Activated T-cell treated with anti-CD3 and anti-CD28 coated beads, Interleukin-2, amount 50 U/mL, for 24 hours (primary cell): ENCODE measurements around the gene IFI30.
A peak's percentile ranks its signal among the peaks of the same experiment; 100 is the strongest.

Experiments used
- DNase-seq: peaks from one replicate; pipeline ENCODE4 v3.0.0-alpha.2; 2020
- H3K27ac Mint-ChIP-seq: 2 replicates; pipeline ENCODE4 v1.8.0; 2020; ENCODE audit warnings: mild to moderate bottlenecking, mixed read lengths
- H3K27me3 Mint-ChIP-seq: 2 replicates; pipeline ENCODE4 v1.8.0; 2020; ENCODE audit warnings: mixed read lengths
- H3K36me3 Mint-ChIP-seq: 2 replicates; pipeline ENCODE4 v1.8.0; 2020; ENCODE audit warnings: low read depth, mixed read lengths
- H3K4me1 Mint-ChIP-seq: 2 replicates; pipeline ENCODE4 v1.8.0; 2020; ENCODE audit warnings: low read depth, mixed read lengths
- H3K4me3 Mint-ChIP-seq: 2 replicates; pipeline ENCODE4 v1.8.0; 2020; ENCODE audit warnings: mild to moderate bottlenecking, moderate library complexity, mixed read lengths
- H3K9me3 Mint-ChIP-seq: 2 replicates; pipeline ENCODE4 v1.8.0; 2020; ENCODE audit warnings: mixed read lengths

The IFI30 gene

GRCh38 chr19:18144906-18145305 is 28.7 kb upstream of the IFI30 start:
- Mint-ChIP-seq H3K27me3 (no peaks in the 10 kb centered on the region), H3K4me3 (no peak overlapping the region), H3K27ac (no peak overlapping the region), H3K4me1 (no peaks in the 10 kb centered on the region), H3K36me3 (peaks cover 81% of the 10 kb centered on the region), H3K9me3 (no peaks in the 10 kb centered on the region)
- no peak for DNase-seq

DNA sequence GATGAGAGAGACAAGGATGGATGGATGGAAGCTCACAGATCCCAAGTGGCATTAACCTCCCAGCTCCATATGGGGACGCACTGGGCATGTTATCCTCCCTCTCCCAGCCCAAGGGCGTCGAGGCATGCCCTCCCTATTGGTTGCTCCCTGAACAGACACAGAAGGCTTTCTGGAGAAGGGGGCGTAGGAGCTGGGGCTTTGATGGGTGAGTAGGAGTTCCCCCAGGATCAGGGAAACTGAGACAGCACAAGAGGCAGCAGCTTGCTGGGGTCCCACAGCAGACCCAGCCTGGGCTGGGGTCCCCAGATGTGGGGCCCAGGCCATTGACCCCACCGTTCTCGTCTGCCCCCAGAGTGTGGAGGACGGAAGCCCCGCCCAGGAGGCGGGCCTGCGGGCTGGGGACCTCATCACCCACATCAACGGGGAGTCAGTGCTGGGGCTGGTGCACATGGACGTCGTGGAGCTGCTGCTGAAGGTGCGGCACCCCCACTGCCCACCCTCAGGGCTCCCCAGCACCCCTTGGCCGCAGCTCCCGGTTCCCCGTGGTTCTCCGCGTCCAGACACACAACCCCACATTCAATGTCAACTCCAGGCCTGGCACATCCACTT is 28.1 kb upstream of the IFI30 start:
- Mint-ChIP-seq H3K4me3 (no peak overlapping the region), H3K9me3 (no peaks in the 10 kb centered on the region), H3K4me1 (no peaks in the 10 kb centered on the region), H3K27me3 (no peaks in the 10 kb centered on the region), H3K27ac (no peak overlapping the region), H3K36me3 (peaks cover 81% of the 10 kb centered on the region)
- DNase-seq: no peak

- Mint-ChIP-seq H3K4me1 (peaks cover 12% of the 10 kb centered on the region), H3K27ac (no peak overlapping the region), H3K36me3 (peaks cover 70% of the 10 kb centered on the region), H3K9me3 (no peaks in the 10 kb centered on the region), H3K4me3 (no peak overlapping the region), H3K27me3 (no peaks in the 10 kb centered on the region)
- DNase-seq: no peak
These were observed 26.2 kb upstream of the IFI30 start for GRCh38 chr19:18147396-18147795.

- no peaks in the 10 kb centered on the region for H3K9me3 Mint-ChIP-seq
- H3K27me3 Mint-ChIP-seq: no peaks in the 10 kb centered on the region
- no peak overlapping the region for H3K27ac Mint-ChIP-seq
- no peak overlapping the region for H3K4me3 Mint-ChIP-seq
- H3K36me3 Mint-ChIP-seq: peaks cover 56% of the 10 kb centered on the region
- H3K4me1 Mint-ChIP-seq: peaks cover 23% of the 10 kb centered on the region
- no peak for DNase-seq
These were observed 24.0 kb upstream of the IFI30 start for GRCh38 chr19:18149596-18149975.

DNA sequence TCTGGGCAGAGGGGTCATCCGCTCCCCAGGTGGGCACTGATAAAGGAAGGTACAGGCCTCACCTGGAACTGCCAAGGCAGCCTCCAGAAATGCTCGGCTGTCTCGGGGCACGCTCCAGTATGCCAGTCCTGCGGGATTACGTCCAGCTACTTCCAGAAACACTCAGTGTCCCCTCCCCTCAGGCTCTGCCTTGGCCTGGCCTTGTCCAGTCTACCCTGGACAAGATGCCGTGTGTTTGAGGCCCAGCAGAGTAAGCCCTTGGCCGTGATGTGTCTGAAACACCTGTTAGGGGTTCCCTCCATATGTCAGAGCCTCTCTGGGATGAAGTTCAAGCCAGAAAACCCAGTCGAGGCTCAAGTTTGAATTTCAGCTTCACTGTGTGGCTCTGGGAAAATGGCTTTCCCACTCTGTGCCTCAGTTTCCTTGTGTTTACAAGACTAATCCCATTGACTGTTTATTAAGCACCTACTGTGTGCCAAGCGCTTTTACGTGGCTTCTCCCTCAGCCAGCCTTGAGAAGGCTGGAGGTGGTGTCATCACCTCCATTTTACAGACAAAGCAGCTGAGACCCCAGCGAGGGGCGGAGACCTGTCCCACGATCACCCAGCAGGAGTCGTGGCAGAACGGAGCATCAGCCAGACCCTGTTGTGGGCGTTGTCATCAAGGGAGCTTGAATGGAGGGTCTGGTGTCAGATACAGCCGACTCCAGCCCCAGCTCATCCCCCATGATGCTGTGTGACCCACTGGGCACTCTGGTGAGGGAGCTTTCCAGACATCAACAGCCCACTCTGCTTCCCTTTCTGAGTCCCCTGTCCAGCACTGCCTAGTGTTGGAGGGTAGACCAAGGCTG is 22.6 kb upstream of the IFI30 start:
- Mint-ChIP-seq H3K27me3 (no peaks in the 10 kb centered on the region), H3K36me3 (peaks cover 46% of the 10 kb centered on the region), H3K27ac (peak overlapping the region; percentile 99), H3K4me1 (peaks cover 24% of the 10 kb centered on the region), H3K4me3 (peak overlapping the region; percentile 84), H3K9me3 (no peaks in the 10 kb centered on the region)
- DNase-seq: no peak

GRCh38 chr19:18152442-18152816 is 21.2 kb upstream of the IFI30 start:
- Mint-ChIP-seq H3K4me3 (peak overlapping the region; percentile 84), H3K9me3 (no peaks in the 10 kb centered on the region), H3K4me1 (peaks cover 28% of the 10 kb centered on the region), H3K27ac (peak overlapping the region; percentile 99), H3K27me3 (no peaks in the 10 kb centered on the region), H3K36me3 (peaks cover 43% of the 10 kb centered on the region)
- peak; percentile 98 for DNase-seq

DNA sequence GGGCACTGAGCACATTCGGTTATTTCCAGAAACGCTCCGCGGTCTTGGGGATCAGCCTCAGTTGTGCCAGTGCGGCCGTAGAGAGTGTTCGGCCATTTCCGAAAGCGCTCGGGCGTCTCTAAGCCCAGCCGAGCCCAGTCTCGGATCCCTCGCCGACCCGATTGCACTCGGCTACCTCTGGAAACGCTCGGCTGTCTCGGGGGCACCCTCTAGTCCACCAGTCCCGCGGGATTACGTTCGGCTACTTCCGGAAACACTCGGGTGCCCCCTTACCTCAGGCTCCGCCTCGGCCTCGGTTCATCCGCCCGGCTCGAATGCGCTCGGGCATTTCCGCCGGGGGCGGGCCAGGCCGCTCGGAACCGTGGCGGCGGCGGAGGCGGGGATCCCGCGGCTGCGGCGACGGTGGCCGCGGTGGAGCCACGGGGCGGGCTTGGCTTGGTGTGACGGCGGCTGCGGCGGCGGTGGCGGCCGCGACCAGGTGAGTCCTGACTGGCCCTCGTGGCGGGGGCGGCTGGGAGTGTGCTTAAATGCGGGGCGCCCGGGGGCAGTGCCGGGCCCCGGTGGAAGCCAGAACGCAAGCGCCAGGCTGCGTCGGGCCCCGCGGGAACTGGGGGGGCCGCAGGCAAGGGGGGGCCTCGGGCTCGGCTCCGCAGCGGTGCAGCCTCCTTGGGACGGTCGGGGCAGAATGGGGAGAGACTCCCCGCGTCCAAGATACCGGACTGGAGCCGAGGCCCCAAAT is 20.6 kb upstream of the IFI30 start, which contains the start of gene PIK3R2:
Gene PIK3R2 (plus strand): TSS at position 347 of the 739 bp plus-strand sequence. CDS start 2,717 bp downstream, outside the sequence.
- Mint-ChIP-seq H3K9me3 (no peaks in the 10 kb centered on the region), H3K4me1 (peaks cover 28% of the 10 kb centered on the region), H3K27me3 (no peaks in the 10 kb centered on the region)

DNA sequence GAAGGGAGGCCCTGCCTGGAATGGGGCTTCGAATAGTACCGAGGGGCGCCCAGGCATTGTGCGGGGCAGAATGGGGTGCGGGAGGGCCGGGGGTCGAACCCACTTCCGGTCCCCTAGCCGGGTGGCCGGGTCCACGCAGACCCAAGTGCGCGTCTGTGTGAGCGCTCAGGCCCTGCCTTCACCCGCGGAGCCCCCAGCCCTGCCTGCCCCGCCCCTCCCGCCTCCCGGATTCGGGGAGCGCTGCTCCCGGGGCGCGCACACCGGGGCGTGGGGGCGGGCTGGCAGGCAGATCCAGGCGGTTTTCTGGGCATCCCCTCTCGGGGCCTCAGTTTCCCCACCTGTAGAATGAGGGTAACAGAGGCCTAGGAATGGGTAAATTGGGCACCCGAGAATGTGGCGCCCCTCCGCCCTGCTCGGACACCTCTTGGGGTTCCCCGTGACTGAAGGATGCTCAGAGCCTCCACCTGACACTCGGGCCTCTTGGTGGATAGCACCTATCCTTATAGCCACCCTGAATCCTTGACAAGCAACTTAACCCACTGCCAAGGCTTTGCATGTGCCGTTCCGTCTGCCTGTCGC is 20.0 kb upstream of the IFI30 start:
- H3K27me3 Mint-ChIP-seq: no peaks in the 10 kb centered on the region
- peaks cover 33% of the 10 kb centered on the region for H3K36me3 Mint-ChIP-seq
- DNase-seq: no peak
- peaks cover 28% of the 10 kb centered on the region for H3K4me1 Mint-ChIP-seq
- H3K27ac Mint-ChIP-seq: peak overlapping the region; percentile 78
- peak overlapping the region; percentile 84 for H3K4me3 Mint-ChIP-seq
- no peaks in the 10 kb centered on the region for H3K9me3 Mint-ChIP-seq

More for the DNA sequence above, 20.6 kb upstream of the IFI30 start, which contains the start of gene PIK3R2:
- peak; percentile 100 for DNase-seq
- Mint-ChIP-seq H3K36me3 (peaks cover 39% of the 10 kb centered on the region), H3K27ac (peak within 1 kb of the TSS; percentile 99), H3K4me3 (peak within 1 kb of the TSS; percentile 84)

DNA sequence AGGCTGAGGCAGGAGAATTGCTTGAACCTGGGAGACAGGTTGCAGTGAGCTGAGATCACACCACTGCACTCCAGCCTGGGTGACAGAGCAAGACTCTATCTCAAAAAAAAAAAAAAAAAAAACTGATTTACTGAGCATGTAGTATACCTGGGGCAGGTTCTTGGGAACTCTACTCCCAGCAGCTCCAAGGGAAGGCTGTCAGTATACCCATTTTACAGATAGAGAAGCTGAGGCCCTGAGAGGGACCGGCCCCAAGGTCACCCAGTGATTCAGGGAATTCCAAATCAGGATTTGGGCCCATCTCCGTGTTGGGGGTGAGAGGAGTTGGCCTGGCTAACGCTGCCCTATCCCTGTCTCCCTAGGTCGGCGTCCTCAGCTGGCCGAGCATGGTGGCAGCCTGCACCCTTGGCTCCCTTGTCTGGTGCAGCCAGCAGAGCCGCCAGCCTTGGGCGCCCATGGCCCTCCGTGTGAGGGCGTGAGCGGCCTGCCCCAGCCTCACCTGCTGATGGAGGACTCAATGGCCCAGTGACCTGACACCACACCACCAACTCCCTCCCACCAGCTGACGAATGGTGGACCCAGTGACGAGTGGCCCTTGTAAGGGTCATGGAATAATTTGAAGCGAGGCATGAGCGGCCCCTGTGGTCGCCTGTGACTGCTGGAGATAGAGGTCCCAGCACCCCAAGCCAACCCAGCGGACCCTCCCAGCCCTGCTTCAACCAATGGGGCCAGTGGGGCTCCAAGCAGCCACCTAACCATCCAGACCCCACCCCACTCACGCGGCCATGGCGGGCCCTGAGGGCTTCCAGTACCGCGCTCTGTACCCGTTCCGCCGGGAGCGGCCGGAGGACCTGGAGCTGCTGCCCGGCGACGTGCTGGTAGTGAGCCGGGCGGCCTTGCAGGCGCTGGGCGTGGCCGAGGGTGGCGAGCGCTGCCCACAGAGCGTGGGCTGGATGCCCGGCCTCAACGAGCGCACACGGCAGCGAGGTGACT is 18.2 kb upstream of the IFI30 start:
- H3K9me3 Mint-ChIP-seq: no peaks in the 10 kb centered on the region

DNA sequence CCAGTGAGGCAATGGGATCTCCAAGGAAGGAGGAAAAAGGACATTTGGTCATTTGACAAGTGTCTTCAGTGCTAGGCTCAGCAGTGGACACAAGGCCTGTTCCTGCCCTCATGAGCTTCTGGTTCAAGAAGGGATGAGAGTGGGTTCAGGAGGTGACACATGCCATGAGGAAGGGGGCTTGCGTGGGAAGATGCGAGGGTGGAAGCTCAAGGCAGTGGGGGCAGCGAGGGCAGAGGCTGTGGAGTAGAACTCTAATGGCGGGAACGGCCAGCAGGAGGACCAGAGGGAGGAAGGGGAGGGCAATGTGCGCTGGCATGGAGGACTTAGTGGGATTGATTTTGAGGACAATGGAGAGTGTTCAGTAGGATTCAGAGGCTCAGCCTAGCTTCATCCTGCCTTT is 17.3 kb upstream of the IFI30 start:
- H3K9me3 Mint-ChIP-seq: no peaks in the 10 kb centered on the region
- H3K4me1 Mint-ChIP-seq: peaks cover 33% of the 10 kb centered on the region

More for the DNA sequence above, 18.2 kb upstream of the IFI30 start:
- H3K4me1 Mint-ChIP-seq: peaks cover 32% of the 10 kb centered on the region
- peak overlapping the region; percentile 69 for H3K27ac Mint-ChIP-seq
- no peak for DNase-seq
- H3K4me3 Mint-ChIP-seq: no peak overlapping the region
- no peaks in the 10 kb centered on the region for H3K27me3 Mint-ChIP-seq
- H3K36me3 Mint-ChIP-seq: peaks cover 28% of the 10 kb centered on the region

DNA sequence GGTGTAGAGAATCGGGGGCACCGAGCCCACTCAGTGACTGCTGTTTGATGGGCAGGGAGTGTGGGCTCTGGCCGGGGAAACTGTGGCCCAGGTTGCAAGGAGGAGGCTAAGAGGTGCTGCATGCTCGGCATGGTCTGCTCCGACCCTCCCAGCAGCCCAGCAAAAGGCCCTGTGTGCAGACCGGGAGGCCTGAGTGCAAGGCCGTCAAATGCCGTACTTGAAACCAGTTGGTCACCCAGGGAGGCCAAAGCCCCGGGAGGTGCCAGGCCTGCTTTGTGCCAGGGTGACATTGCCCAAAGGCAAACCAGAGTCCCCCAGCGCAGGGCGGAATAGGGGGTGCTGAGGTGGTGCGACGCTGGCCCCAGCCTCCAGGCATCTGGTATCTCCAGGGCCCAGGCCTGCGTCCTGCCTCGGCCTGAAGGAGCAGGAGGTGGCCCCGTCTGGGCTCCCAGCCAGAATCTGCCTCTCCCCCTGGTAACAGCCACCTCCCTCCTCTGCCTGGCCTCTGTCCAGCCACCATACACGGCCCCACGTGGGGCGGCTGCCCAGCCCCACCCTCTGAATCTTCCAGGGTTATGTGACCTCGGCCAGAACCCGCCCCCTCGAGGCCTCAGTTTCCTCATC is 16.7 kb upstream of the IFI30 start:
- peaks cover 31% of the 10 kb centered on the region for H3K4me1 Mint-ChIP-seq
- H3K36me3 Mint-ChIP-seq: peaks cover 32% of the 10 kb centered on the region
- no peak for DNase-seq
- no peaks in the 10 kb centered on the region for H3K27me3 Mint-ChIP-seq
- H3K9me3 Mint-ChIP-seq: no peaks in the 10 kb centered on the region
- H3K4me3 Mint-ChIP-seq: no peak overlapping the region
- no peak overlapping the region for H3K27ac Mint-ChIP-seq

More for the DNA sequence above, 17.3 kb upstream of the IFI30 start:
- Mint-ChIP-seq H3K36me3 (peaks cover 26% of the 10 kb centered on the region), H3K27ac (peak overlapping the region; percentile 8), H3K27me3 (no peaks in the 10 kb centered on the region), H3K4me3 (no peak overlapping the region)
- no peak for DNase-seq

DNA sequence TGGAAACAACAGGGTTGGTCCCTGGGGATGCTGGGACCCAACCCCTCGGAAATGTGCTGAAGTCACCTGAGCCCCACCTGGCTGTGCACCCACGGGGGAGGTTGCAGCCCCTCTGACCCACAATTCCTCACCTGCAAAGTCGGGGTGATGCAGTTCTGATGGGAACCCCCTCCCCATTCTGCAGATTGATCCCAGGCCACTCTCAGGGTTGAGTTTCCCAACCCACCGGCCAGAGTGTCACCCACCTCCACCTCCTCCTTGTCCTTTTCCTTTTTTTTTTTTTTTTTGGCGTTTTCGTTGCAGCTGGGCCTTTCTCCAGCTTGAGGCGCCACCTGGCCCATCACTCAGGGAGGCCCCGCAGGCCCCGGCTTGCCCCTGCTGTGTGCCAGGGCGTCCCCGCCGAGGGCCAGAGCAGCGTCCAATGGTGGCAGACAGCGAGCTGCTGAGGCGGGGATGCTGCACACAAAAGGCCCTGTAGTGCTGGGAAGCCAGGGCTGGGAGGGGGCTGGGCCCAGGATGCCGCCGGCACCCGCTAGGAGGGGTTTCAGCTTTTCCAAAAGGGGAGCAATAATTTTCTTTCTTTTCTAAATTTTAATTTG is 16.0 kb upstream of the IFI30 start:
- H3K9me3 Mint-ChIP-seq: no peaks in the 10 kb centered on the region
- no peak overlapping the region for H3K4me3 Mint-ChIP-seq
- H3K27ac Mint-ChIP-seq: no peak overlapping the region
- no peaks in the 10 kb centered on the region for H3K27me3 Mint-ChIP-seq
- peaks cover 27% of the 10 kb centered on the region for H3K4me1 Mint-ChIP-seq
- H3K36me3 Mint-ChIP-seq: peaks cover 38% of the 10 kb centered on the region
- DNase-seq: no peak

DNA sequence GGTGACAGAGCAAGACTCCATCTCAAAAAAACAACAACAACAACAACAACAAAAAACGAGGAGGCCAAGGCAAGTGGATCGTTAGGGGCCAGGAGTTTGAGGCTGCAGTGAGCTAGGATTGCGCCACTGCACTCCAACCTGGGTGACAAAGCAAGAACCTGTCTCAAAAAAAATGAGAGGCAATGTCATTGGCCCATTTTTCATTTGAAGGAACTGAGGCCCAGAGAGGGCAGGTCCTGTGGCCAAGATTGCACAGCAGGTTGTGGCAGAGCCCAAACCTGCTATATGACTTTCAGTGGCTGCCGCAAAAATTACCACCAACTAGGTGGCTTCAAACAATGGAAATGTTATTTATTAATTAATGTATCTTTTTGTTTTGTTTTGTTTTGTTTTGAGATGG is 15.1 kb upstream of the IFI30 start:
- Mint-ChIP-seq H3K9me3 (no peaks in the 10 kb centered on the region), H3K4me1 (peaks cover 26% of the 10 kb centered on the region), H3K4me3 (no peak overlapping the region), H3K27me3 (no peaks in the 10 kb centered on the region), H3K36me3 (peaks cover 46% of the 10 kb centered on the region), H3K27ac (no peak overlapping the region)
- DNase-seq: no peak
